ENCODE results near the gene CBX3. TPM values are rescaled to one million over a fixed set of nuclear protein-coding genes. Genes with fewer than 3 reads are reported as not detected.

Gene CBX3
- total and polyA plus RNA-seq, 7 donors: 58.1 to 101 (median 94.9) TPM

GRCh38 chr7:26153823-26154783 lies 47.4 kb upstream of the CBX3 start:
- peak overlapping the region in 1 of 4 donors; percentile 57 for H3K4me3 ChIP-seq

GRCh38 chr7:26155531-26156375 lies 45.8 kb upstream of the CBX3 start:
- WGBS, 2 donors: 59 to 64% methylated on average over 8 of the region's 8 CpGs
- peaks cover 0 to 16% (median 14%) of the 10 kb centered on the region in 4 donors for H3K4me1 ChIP-seq
- TF ChIP-seq CTCF (IDR thresholded peaks at IDR 0.05) (no peak), POLR2A (IDR thresholded peaks at IDR 0.05) (no peak), EP300 (IDR thresholded peaks at IDR 0.05) (no peak), POLR2AphosphoS5 (IDR thresholded peaks at IDR 0.05) (no peak)
- no peak overlapping the region for H3K4me3 ChIP-seq
- no peak overlapping the region for H3K27ac ChIP-seq
- no peak for DNase-seq
- H3K36me3 ChIP-seq: no peaks in the 10 kb centered on the region
- H3K27me3 ChIP-seq: peaks cover 19 to 43% (median 34%) of the 10 kb centered on the region in 3 donors
- intact Hi-C loops (cut with DNase I): no loop called here
- H3K9me3 ChIP-seq: no peaks in the 10 kb centered on the region

More at GRCh38 chr7:26153823-26154783, 47.4 kb upstream of the CBX3 start:
- 36 to 62% methylated on average over 15 of the region's 15 CpGs for WGBS, 2 donors
- TF ChIP-seq CTCF (IDR thresholded peaks at IDR 0.05) (no peak), POLR2AphosphoS5 (IDR thresholded peaks at IDR 0.05) (no peak), EP300 (IDR thresholded peaks at IDR 0.05) (no peak), POLR2A (IDR thresholded peaks at IDR 0.05) (no peak)
- H3K9me3 ChIP-seq: no peaks in the 10 kb centered on the region
- H3K36me3 ChIP-seq: no peaks in the 10 kb centered on the region
- H3K4me1 ChIP-seq: peaks cover 0 to 16% (median 14%) of the 10 kb centered on the region in 4 donors
- intact Hi-C loops (cut with DNase I): no loop called here
- H3K27ac ChIP-seq: no peak overlapping the region
- H3K27me3 ChIP-seq: peaks cover 19 to 49% (median 37%) of the 10 kb centered on the region in 3 donors
- DNase-seq: no peak

- no peak for DNase-seq
- intact Hi-C loops (cut with DNase I): no loop called here
- H3K27me3 ChIP-seq: peaks cover 18 to 35% (median 24%) of the 10 kb centered on the region in 3 donors
- TF ChIP-seq POLR2A (IDR thresholded peaks at IDR 0.05) (no peak), CTCF (IDR thresholded peaks at IDR 0.05) (no peak), POLR2AphosphoS5 (IDR thresholded peaks at IDR 0.05) (no peak), EP300 (IDR thresholded peaks at IDR 0.05) (no peak)
- no peak overlapping the region for H3K27ac ChIP-seq
- no peaks in the 10 kb centered on the region for H3K36me3 ChIP-seq
- no peaks in the 10 kb centered on the region for H3K9me3 ChIP-seq
- H3K4me3 ChIP-seq: no peak overlapping the region
- H3K4me1 ChIP-seq: peaks cover 0 to 16% (median 12%) of the 10 kb centered on the region in 4 donors
- WGBS, 2 donors: 59 to 65% methylated on average over 20 of the region's 20 CpGs
Observed at GRCh38 chr7:26156451-26157420, 44.8 kb upstream of the CBX3 start.

GRCh38 chr7:26157520-26158105 lies 43.9 kb upstream of the CBX3 start:
- TF ChIP-seq EP300 (IDR thresholded peaks at IDR 0.05): no peak
- no peak for TF ChIP-seq CTCF (IDR thresholded peaks at IDR 0.05)
- TF ChIP-seq POLR2AphosphoS5 (IDR thresholded peaks at IDR 0.05): no peak
- no peak for TF ChIP-seq POLR2A (IDR thresholded peaks at IDR 0.05)
- H3K27me3 ChIP-seq: peaks cover 9 to 26% (median 15%) of the 10 kb centered on the region in 3 donors
- H3K27ac ChIP-seq: no peak overlapping the region
- peaks cover 0 to 7% (median 5%) of the 10 kb centered on the region in 4 donors for H3K4me1 ChIP-seq
- no peak overlapping the region for H3K4me3 ChIP-seq
- intact Hi-C loops (cut with DNase I): no loop called here
- H3K9me3 ChIP-seq: no peaks in the 10 kb centered on the region
- WGBS, 2 donors: 24 to 69% methylated on average over 4 of the region's 4 CpGs
- no peaks in the 10 kb centered on the region for H3K36me3 ChIP-seq
- no peak for DNase-seq
